Vagina (tissue), 2 donors: ENCODE results near the gene HS6ST3. TPM values are rescaled to one million over a fixed set of nuclear protein-coding genes. Genes with fewer than 3 reads are reported as not detected.

Source experiments
- DNase-seq, 2 donors: peaks; one replicate each; pipeline ENCODE4 v3.0.0-alpha.2; 2017; ENCODE audit errors: extremely low spot score in 2 of 2
- H3K27ac ChIP-seq: fragments of 200-600 bp; sonication (generic); one replicate; pipeline ENCODE4 v1.5.1; 2019
- H3K27me3 ChIP-seq: fragments of 200-600 bp; sonication (generic); one replicate; pipeline ENCODE4 v1.5.1; 2019
- H3K36me3 ChIP-seq, 2 donors: fragments of 200-600 bp; sonication (generic); one replicate each; pipeline ENCODE4 v1.5.1; 2017 to 2019
- H3K4me1 ChIP-seq: fragments of 200-600 bp; sonication (generic); one replicate; pipeline ENCODE4 v1.5.1; 2019
- H3K4me3 ChIP-seq, 2 donors: fragments of 200-600 bp; sonication (generic); 1 replicate in 1 of 2; 2 replicates in 1 of 2; pipeline ENCODE4 v1.5.1; 2016 to 2019
- H3K9me3 ChIP-seq: fragments of 200-600 bp; sonication (generic); one replicate; pipeline ENCODE4 v1.5.1; 2019
- POLR2A ChIP-seq, 2 donors: fragments of 450-650 bp; IDR thresholded peaks; one replicate each; pipeline ENCODE4 v1.6.1; 2017; ENCODE audit warnings: antibody characterized with exemption in 2 of 2, mild to moderate bottlenecking in 2 of 2, moderate library complexity in 2 of 2
- POLR2AphosphoS5 ChIP-seq, 2 donors: sonication (generic); formaldehyde crosslinking; IDR thresholded peaks; one replicate each; pipeline ENCODE4 v1.9.0; 2017; ENCODE audit warnings: antibody characterized with exemption in 2 of 2, mild to moderate bottlenecking in 2 of 2, low read depth in 1 of 2; ENCODE audit not compliant: insufficient read depth in 1 of 2
- intact Hi-C: fragments of 100-400 bp; cut with DNase I; formaldehyde crosslinking; loops from one replicate; pipeline ENCODE4 v1.15.1; 2023
- total RNA-seq: library from RNA; depleted of rRNA; stranded (reverse); fragments of >200 nt; gene quantifications from one replicate; pipeline ENCODE4 v1.2.3, GENCODE V29; 2016
- TF ChIP-seq, protein P1 (sequence below), 3 experiments: fragments of 450-650 bp in 2 of 3; fragments of 200-600 bp in 1 of 3; sonication (generic) in 1 of 3; IDR thresholded peaks; one replicate each; pipeline ENCODE4 v1.5.1; 2017 to 2019; ENCODE audit warnings: antibody characterized with exemption in 3 of 3, mild to moderate bottlenecking in 2 of 3, moderate library complexity in 2 of 3

The HS6ST3 gene
- total RNA-seq, 1 donor from 2014 or later = 0.49 TPM

DNA sequence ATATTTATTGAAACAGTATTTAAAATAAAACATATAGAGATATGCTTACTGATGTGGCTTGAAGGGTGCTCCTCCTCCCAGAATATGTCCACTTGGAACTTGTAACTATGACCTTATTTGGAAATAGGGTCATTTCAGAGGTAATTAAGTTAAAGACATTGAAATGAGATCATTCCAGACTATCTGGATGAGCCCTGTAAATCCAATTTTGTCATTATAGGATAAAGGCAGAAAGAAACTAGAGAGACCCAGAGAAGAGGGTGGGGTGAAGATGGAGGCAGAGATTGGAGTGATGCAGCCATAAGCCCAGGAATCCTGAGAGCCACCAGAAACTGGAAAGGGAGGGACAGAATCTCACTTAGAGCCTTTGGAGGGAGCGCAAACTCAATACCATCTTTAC lies 661.2 kb downstream of the HS6ST3 start:
- Histone ChIP-seq H3K27me3 (no peaks in the 10 kb centered on the region), H3K4me3 (no peak overlapping the region), H3K4me1 (no peaks in the 10 kb centered on the region), H3K27ac (no peak overlapping the region), H3K36me3 (no peaks in the 10 kb centered on the region), H3K9me3 (no peaks in the 10 kb centered on the region)
- DNase-seq = no peak
- intact Hi-C loops = no loop called here
- TF ChIP-seq, protein P1, sequence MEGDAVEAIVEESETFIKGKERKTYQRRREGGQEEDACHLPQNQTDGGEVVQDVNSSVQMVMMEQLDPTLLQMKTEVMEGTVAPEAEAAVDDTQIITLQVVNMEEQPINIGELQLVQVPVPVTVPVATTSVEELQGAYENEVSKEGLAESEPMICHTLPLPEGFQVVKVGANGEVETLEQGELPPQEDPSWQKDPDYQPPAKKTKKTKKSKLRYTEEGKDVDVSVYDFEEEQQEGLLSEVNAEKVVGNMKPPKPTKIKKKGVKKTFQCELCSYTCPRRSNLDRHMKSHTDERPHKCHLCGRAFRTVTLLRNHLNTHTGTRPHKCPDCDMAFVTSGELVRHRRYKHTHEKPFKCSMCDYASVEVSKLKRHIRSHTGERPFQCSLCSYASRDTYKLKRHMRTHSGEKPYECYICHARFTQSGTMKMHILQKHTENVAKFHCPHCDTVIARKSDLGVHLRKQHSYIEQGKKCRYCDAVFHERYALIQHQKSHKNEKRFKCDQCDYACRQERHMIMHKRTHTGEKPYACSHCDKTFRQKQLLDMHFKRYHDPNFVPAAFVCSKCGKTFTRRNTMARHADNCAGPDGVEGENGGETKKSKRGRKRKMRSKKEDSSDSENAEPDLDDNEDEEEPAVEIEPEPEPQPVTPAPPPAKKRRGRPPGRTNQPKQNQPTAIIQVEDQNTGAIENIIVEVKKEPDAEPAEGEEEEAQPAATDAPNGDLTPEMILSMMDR (IDR thresholded peaks at IDR 0.05) = no peak
- TF ChIP-seq POLR2AphosphoS5 (IDR thresholded peaks at IDR 0.05; ENCODE audit: insufficient read depth in 1 of 2, low read depth in 1 of 2) (no peak), POLR2A (IDR thresholded peaks at IDR 0.05) (no peak)

DNA sequence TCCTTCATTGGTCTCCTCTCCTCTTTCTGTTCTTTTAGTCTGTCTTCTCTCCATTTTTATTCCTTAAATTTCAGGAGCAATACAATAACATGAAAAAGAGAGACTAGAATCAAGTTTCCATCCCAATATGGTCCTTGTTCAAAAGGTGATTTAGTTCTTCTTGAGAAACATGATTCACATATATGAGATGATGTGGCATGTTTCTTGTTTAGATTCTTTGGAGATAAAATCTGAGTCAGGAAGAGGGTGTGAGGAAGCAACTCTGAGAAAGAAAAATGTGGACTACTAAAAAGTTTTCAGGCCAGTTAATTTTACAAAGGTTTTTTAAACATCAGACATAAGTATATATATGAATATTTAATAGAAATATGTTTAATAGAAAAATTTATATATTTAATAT lies 673.0 kb downstream of the HS6ST3 start:
- Histone ChIP-seq H3K4me3 (no peak overlapping the region), H3K27me3 (no peaks in the 10 kb centered on the region), H3K36me3 (no peaks in the 10 kb centered on the region), H3K9me3 (no peaks in the 10 kb centered on the region), H3K27ac (no peak overlapping the region), H3K4me1 (no peaks in the 10 kb centered on the region)
- intact Hi-C loops = no loop called here
- DNase-seq = no peak
- no peak for TF ChIP-seq POLR2A (IDR thresholded peaks at IDR 0.05)
- no peak for TF ChIP-seq POLR2AphosphoS5 (IDR thresholded peaks at IDR 0.05; ENCODE audit: insufficient read depth in 1 of 2, low read depth in 1 of 2)
- TF ChIP-seq, protein P1 (IDR thresholded peaks at IDR 0.05) = no peak

DNA sequence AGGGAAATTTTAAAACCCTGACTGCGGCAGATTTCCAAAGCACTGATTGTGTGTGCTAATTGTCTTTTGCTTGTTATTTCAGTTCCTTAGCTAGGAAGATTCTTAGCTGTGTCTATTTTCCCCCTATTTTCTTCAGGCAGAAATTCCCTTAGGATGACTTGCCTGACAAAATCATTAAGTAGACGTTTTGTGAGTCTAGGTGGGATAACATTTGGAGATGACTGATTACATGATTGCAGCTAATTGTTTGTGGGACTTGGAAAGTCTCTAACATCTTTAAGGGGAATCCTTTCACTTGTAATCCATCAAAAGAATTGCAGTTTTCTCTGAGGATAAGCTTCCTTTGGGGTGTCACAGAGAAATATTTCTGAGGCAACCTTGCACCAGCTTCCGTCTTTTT lies 676.4 kb downstream of the HS6ST3 start:
- no peaks in the 10 kb centered on the region for H3K9me3 ChIP-seq
- TF ChIP-seq, protein P1 (IDR thresholded peaks at IDR 0.05) = no peak
- TF ChIP-seq POLR2A (IDR thresholded peaks at IDR 0.05) (no peak), POLR2AphosphoS5 (IDR thresholded peaks at IDR 0.05; ENCODE audit: insufficient read depth in 1 of 2, low read depth in 1 of 2) (no peak)
- no peak for DNase-seq
- no peak overlapping the region for H3K4me3 ChIP-seq
- no peaks in the 10 kb centered on the region for H3K36me3 ChIP-seq
- no peaks in the 10 kb centered on the region for H3K27me3 ChIP-seq
- no peaks in the 10 kb centered on the region for H3K4me1 ChIP-seq
- no peak overlapping the region for H3K27ac ChIP-seq
- intact Hi-C loops = no loop called here

DNA sequence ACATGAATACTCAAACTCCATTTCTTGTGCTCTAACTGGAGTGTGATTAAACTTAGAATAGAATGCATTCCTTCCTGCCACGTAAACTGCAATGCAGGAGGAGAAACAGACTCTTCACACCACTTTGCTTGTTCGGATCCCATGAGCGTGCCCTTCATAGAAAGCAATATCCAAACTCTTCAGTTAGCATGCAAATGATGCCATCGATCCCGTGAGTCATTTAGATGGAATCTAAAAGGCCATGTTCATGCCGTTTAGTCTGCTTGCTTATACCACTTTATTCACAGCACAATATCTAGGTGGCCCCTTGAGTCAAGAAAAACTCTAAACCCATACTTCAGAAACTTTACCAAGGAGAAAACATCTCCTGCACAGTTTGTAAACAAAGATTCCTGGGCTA lies 678.6 kb downstream of the HS6ST3 start:
- Histone ChIP-seq H3K27me3 (no peaks in the 10 kb centered on the region), H3K4me1 (no peaks in the 10 kb centered on the region), H3K36me3 (no peaks in the 10 kb centered on the region), H3K9me3 (no peaks in the 10 kb centered on the region), H3K4me3 (no peak overlapping the region), H3K27ac (no peak overlapping the region)
- intact Hi-C loops = no loop called here
- DNase-seq = no peak
- TF ChIP-seq, protein P1 (IDR thresholded peaks at IDR 0.05) = no peak
- TF ChIP-seq POLR2AphosphoS5 (IDR thresholded peaks at IDR 0.05; ENCODE audit: insufficient read depth in 1 of 2, low read depth in 1 of 2) = no peak
- no peak for TF ChIP-seq POLR2A (IDR thresholded peaks at IDR 0.05)

DNA sequence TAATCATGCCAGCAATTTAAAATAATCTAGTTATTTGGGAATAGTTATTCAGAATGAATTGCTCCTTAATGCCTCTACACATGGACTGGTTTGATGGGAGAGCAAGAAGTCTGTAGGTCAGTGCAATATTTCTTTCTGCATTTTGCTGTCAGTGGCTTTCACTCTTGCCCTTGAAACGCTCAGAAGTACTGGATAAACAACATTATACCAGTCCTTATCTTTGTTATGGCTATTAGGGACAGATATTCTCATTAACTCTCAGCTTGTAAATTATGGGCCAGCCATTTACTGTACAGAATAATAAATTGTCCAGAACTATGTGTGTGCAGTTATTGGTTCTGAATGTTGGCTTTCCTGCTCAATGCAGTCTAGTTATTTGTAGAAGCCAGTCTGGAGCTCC lies 680.0 kb downstream of the HS6ST3 start:
- Histone ChIP-seq H3K36me3 (no peaks in the 10 kb centered on the region), H3K4me1 (no peaks in the 10 kb centered on the region), H3K27me3 (no peaks in the 10 kb centered on the region), H3K4me3 (no peak overlapping the region), H3K9me3 (no peaks in the 10 kb centered on the region), H3K27ac (no peak overlapping the region)
- intact Hi-C loops = no loop called here
- TF ChIP-seq POLR2A (IDR thresholded peaks at IDR 0.05) (no peak), POLR2AphosphoS5 (IDR thresholded peaks at IDR 0.05; ENCODE audit: insufficient read depth in 1 of 2, low read depth in 1 of 2) (no peak)
- TF ChIP-seq, protein P1 (IDR thresholded peaks at IDR 0.05) = no peak
- DNase-seq = no peak
